CD4-positive, alpha-beta T cell treated with Interleukin-2 at 100 ng/mL for 4 hours (primary cell): Measurements from ENCODE around the gene MYCL.

Source experiments
- DNase-seq: peaks from one replicate; pipeline ENCODE4 v3.0.0-alpha.2; 2020; ENCODE audit warnings: low spot score

The MYCL gene

GRCh38 chr1:39852214-39852791 lies 49.4 kb downstream of the MYCL start:
- no peak for DNase-seq

DNA sequence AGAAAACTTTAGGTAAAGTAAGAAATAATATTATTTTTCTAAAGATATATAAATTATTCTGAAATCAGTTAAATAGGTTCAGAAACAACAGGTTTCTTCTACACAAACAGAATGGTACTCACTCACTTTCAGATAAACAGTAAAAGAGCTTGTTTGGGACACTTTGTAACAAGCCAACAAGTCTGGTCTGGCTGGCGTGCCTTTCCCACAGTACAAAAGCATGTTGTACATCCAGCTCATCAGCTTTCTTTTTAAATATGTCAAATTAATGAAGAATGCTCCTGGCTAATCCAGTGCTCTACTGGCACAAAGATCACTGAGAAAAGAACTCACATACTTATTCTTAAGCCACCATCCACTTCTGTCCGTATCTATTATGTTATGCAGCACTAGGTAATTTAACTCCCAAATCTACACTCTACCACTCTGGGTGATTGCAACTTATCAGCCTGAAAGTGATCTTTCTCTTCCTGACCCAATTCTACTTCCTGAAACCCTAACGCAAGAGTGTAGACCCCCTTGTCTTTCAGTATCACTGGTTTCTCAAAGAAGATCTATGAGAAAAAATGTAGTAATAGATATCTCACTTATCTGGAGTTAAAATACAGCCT lies 51.0 kb downstream of the MYCL start:
- DNase-seq: no peak

- no peak for DNase-seq
Measured at GRCh38 chr1:39849203-39849602, 52.5 kb downstream of the MYCL start.

DNA sequence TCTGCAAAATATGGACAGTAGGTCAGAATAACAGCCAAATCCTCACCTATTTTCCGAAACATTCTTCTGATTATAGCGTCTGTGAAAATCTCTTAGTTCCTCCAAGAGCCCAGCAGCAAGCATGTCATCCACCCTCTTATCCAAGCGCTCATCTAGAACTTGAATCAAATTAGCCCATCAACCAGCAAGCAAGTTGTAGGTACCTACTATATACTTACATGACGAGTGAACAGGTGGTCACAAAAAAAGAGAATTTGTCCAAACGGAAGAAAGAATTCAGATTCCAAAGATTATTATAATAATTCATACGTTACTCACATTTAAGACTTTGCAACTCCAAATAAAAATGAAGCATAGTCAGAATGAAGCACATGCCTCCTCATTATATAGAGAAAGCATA lies 53.8 kb downstream of the MYCL start:
- DNase-seq: no peak

DNA sequence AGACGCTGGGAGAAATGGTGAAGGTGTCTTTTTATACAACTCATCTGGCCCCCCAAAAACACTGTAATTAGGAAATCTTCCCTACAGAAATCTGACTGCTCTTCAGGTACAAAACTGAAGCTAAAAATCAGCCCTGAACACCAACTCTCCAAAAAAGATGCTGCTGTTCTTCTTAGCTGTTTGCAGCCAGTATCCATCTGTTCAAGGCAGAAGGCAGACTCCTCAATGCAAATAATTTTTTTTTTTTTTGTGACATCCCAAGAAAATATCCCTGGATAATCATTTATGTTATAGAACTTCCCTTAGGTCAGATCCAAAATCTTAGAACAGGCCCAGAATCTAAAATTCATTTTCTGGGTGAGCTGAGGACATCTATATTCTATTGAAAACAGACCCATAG lies 54.9 kb downstream of the MYCL start:
- no peak for DNase-seq

DNA sequence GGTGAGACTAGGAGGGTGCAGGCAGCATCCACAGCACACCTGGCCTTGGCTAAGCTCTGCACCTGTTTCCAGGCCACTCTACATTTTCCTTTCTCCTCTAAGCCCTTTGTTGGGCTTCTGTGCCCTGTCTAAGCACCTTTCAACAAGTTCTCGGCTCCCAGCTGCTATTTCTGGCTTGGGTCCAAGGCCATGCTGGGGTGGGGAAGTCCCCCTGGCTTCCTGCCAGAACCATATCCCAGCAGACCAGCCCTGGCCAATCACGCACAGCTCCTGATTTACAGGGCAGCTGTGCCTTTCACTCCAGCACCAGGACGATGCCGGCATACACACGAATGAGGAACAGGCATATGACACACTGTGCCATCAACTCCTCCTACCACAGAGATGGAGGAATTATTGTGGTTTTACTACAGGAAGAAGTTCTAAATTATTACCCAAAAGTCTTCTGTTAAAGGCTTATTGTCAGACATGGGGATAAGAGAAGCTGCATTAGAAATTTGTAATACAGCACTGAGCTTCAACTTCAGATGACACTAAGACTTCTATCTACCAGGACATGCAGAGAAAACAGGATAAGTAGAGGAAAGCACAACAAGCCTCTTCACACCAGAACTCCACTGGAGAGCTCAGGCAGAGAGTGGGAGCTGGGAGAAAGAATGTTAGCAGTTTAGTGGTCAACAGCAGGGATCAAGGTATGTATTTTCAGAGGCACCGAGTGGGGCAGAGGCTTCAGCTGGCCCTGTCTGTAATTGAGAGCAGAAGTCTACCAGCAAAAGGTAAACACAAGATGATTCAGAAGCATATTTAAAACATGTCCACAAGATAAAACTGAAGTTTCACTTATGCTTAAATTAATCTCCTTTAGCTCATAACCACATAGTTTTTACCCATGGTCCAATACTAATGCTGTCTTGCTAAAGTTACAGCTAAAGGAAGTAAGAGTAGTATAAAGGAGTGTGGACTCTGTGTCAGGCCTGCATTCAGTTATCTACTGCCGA lies 55.8 kb downstream of the MYCL start:
- DNase-seq: peak; percentile 85
